ENCODE data around the gene ARVCF.
A peak's percentile ranks its signal among the peaks of the same experiment; 100 is the strongest.

The ARVCF gene

DNA sequence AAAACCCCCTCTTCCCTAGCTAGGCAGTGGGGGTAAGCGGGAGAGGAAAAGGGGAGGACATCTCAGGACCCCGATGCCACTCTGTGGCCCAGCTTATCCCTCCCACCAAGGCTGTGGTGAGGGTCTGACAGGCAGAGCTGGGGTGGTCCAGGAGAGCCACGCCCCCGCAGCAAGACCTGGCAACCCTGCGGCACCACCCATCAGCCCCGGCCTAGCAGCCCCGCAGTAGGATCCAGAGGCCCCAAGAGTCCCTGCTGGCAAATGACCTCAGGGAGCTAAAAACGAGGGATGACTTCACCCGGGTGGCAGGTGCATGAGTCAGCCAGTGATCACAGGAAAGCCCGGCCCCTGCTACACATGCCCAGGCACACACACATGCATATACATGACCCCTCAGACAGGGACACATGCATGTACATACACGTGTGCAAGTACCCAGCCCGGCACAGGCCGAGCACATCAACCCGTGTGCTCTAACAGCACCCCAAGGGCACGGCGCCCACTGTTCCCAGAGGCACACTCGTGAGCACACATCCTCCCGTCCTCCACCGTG, 32.3 kb downstream of the ARVCF start:
- peak; percentile 63 for DNase-seq

- no peak for DNase-seq
These were observed 32.9 kb downstream of the ARVCF start for GRCh38 chr22:19983741-19984140.

- no peak for DNase-seq
These were observed 33.5 kb downstream of the ARVCF start for GRCh38 chr22:19982991-19983578.

- DNase-seq, result no peak
These were observed 34.4 kb downstream of the ARVCF start for GRCh38 chr22:19981961-19982920.

- DNase-seq, result no peak
These were observed 35.3 kb downstream of the ARVCF start for GRCh38 chr22:19981171-19981960.

DNA sequence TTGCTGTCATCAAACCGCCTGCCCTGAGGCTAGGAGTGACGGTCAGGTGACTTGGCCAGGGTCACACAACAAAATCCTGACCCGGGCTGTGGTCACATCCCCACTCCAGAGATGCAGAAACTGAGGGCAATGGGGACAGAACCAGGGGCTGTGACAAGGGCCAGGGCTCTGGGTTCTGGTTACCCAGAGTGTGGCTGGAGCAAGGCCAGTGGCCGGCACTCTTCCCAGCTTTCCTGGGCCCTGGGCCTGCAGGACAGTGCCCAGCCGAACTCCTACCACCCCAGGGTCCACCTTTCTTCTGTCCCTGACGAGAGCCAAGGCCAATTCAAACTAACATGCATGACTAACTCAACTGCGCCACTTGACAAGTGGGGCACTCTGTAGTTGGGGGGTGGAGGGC, 35.9 kb downstream of the ARVCF start:
- DNase-seq, result no peak

DNA sequence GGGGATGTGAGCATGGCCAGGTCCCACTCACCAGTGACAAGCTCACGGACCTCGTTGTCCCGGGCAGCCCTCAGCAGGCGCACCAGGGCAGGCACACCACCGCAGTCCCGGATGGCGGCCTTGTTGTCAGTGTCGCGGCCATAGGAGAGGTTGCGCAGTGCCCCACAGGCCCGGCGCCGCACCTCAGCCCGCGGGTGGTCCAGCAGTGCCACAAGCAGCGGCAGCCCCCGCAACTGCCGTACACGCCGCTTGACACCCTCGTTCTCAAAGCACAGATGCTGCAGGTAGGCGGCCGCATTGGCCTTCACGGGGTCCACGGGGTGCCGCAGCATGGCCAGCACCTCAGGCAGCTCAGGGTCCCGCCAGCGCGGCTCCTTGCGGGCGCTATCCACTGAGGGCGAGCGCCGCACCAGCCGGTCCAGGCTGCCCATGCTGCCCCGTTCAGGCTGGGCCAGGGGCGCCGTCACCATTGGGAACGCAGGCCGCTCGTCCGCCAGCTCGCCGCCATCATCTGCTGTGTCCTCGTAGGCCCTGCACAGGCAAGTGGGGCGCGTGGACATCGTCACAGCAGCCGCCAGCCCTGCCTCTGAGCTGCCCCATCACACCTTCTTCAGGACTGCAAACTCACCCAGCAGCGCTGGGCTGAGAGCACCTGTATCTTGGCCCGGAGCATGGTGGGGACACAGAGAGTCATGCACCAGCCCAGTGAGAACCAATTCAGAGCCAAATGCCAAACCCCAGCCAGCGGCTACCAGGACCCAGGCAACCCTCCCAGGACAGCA, 36.7 kb downstream of the ARVCF start:
- no peak for DNase-seq

GRCh38 chr22:19978748-19979147, 37.9 kb downstream of the ARVCF start:
- no peak for DNase-seq

DNA sequence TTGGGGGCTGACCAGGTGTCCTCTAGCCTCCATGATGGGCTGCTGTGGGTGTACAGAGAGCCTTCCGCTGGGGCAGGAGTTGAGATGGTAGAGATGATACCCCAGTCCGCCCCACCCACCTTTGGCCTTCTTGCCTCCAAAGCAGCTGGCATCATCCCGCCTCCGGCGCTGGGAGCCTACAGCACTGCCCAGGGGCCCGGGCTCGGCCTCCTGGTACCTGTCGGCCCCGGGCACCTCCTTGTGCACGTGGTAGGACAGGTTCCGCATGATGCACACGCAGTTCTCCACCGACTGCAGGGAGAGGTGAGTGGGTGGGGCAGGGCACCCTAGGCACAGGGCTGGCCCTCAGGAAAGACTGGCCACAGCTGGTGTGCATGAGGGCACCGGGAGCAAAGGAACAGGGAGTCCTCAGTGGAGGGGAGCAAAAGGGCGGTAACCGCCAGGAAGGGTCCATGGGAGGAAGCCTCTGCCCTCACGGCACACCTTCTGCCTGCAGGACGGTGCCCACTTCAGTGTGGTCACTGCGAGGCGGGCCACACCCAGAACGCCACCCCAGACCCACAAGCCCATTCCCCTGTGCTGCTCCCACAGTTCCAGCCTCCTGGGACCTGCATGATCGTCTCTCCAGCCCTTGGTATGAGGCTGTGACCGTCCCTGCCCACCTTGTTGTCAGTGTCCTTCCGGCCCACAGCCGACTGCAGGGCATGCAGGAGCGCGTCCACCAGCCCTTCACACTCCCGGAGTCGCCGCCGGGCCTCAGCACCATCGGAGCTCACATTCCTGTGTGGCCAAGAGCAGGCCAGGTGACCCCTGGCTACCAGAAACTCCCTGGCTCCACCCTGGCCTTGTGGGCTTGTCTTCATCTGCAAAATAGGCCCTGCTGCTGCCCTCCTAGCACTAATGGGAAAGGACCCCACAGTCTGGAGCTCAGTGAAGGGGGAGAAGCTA, 39.1 kb downstream of the ARVCF start:
- DNase-seq, result no peak

DNA sequence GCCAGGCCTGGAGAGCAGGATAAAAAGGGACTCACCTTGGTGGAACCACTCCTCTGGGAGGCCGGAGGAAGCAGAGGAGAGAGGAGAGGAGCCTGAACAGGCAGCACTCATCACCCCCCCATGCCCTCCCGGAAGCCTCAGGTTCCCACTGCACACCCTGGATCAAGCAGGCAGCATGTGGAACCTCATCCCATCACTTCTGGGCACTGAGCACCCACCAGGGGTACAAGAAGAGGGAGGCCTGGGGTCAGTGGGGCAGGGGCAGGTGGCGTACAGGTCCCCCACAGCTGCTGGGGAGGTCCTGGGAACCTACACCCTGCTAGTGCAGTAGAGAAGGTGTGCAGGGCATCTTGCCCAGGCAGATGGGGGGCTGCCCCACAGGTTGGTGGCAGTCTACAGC, 40.0 kb downstream of the ARVCF start:
- DNase-seq, result no peak

- DNase-seq, result no peak
These were observed 41.0 kb downstream of the ARVCF start for GRCh38 chr22:19975707-19976035.

DNA sequence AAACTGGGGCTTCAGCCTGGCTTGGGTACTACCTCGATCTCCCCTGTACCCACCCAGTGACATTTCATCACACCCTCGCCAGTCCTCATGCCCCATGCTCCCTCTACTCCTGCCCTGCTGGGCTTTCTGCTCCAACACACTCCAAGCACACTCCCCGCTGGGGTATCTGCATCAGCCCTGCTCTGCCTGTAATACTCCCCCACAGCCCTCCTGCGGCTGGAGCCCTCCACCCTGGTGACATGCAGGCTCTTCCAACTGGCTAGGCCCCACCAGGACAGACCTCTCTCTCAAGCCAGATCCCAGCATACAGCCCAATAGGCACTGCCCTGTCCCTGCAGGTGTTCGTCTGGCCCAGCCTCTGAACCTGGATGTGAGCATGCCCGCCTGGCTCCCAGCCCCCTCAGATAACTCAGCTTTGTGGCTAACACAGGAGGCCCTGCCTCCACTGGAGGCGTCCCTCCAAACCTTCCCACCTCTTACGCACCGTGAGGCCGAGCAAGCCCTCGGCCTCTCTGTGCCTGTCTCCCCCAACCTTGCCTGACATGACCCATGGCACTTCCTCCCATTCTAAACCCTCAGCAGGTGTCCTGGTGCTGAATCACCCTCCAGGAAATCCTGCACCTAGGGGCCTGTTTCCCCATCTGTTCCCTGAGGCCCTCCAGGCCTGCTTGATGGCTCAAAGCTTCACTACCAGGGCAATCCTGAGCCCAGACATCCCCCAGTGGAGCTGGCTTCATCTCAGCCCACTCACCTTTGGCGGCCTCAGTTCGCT, 41.5 kb downstream of the ARVCF start:
- no peak for DNase-seq

GRCh38 chr22:19974268-19974861, 42.3 kb downstream of the ARVCF start:
- DNase-seq, result peak; percentile 57

- no peak for DNase-seq
These were observed 42.9 kb downstream of the ARVCF start for GRCh38 chr22:19973551-19974267.

GRCh38 chr22:19972652-19973550, 43.7 kb downstream of the ARVCF start:
- no peak for DNase-seq

DNA sequence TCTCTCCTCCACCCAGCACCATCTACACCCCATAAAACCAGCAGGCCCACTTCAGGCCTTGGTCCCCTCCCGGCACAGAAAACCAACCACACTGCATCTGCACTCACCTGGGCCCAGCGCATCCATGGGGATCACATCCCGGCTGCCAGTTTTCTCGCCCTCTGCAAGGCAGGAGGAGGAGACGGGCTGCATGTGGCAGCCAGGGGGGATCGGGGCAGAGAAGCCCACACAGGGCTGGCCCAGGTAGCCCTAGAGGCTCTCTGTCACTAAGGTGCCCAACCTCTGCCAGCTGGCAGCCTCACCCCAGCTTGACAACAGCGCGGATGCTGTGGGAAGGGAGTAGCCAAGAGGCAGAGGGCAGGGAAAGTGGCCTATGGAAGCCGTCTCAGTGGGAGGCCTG, 44.4 kb downstream of the ARVCF start:
- DNase-seq, result no peak

- no peak for DNase-seq
These were observed 45.1 kb downstream of the ARVCF start for GRCh38 chr22:19971276-19972124.
